Uterus (tissue), 4 donors: ENCODE measurements around the gene OSTN. TPM values are rescaled to one million over a fixed set of nuclear protein-coding genes. Genes with fewer than 3 reads are reported as not detected.

Source experiments
- DNase-seq, 2 donors: peaks; one replicate each; pipeline ENCODE4 v3.0.0-alpha.2; 2019 to 2020
- H3K27ac ChIP-seq, 2 donors: fragments of 200-600 bp; sonication (generic); 1 replicate in 1 of 2; 2 replicates in 1 of 2; pipeline ENCODE4 v1.5.1; 2016 to 2018
- H3K27me3 ChIP-seq, 2 donors: fragments of 200-600 bp; sonication (generic); one replicate each; pipeline ENCODE4 v1.5.1; 2018 to 2019; ENCODE audit warnings: control low read depth in 1 of 2
- H3K36me3 ChIP-seq, 2 donors: fragments of 200-600 bp; sonication (generic); one replicate each; pipeline ENCODE4 v1.5.1; 2019; ENCODE audit warnings: control low read depth in 1 of 2
- H3K4me1 ChIP-seq, 2 donors: fragments of 200-600 bp; sonication (generic); one replicate each; pipeline ENCODE4 v1.5.1; 2018 to 2019; ENCODE audit warnings: control low read depth in 1 of 2
- H3K4me3 ChIP-seq, 2 donors: fragments of 200-600 bp; sonication (generic); 1 replicate in 1 of 2; 2 replicates in 1 of 2; pipeline ENCODE4 v1.5.1; 2018 to 2019; ENCODE audit warnings: mild to moderate bottlenecking in 1 of 2
- H3K9me3 ChIP-seq, 2 donors: fragments of 200-600 bp; sonication (generic); one replicate each; pipeline ENCODE4 v1.5.1; 2019; ENCODE audit warnings: control low read depth in 1 of 2
- CTCF ChIP-seq, 4 experiments: fragments of 200-600 bp in 2 of 4; fragments of 450-650 bp in 2 of 4; sonication (generic) in 2 of 4; IDR thresholded peaks; one replicate each; pipeline ENCODE4 v1.5.1; 2016 to 2019; ENCODE audit warnings: antibody characterized with exemption in 4 of 4, mild to moderate bottlenecking in 2 of 4, moderate library complexity in 1 of 4
- POLR2A ChIP-seq, 2 donors: fragments of 450-650 bp; IDR thresholded peaks; one replicate each; pipeline ENCODE4 v1.6.1; 2016; ENCODE audit warnings: antibody characterized with exemption in 2 of 2, mild to moderate bottlenecking in 1 of 2, moderate library complexity in 1 of 2
- intact Hi-C: fragments of 100-400 bp; cut with DNase I; formaldehyde crosslinking; loops from one replicate; pipeline ENCODE4 v1.15.1; 2023; ENCODE audit warnings: low total_unique reads
- total RNA-seq, 4 donors: library from RNA; depleted of rRNA in 3 of 4; stranded (reverse); fragments of >200 nt in 3 of 4; gene quantifications; one replicate each; pipeline versions ENCODE4 v1.1.0 to v1.2.4, GENCODE V29; 2014 to 2023
- donor health status: DM: yes; HTN: yes; CAD: no.

Gene OSTN
- total RNA-seq, 4 donors from 2014 or later = 0.28 TPM; not detected in 3

DNA sequence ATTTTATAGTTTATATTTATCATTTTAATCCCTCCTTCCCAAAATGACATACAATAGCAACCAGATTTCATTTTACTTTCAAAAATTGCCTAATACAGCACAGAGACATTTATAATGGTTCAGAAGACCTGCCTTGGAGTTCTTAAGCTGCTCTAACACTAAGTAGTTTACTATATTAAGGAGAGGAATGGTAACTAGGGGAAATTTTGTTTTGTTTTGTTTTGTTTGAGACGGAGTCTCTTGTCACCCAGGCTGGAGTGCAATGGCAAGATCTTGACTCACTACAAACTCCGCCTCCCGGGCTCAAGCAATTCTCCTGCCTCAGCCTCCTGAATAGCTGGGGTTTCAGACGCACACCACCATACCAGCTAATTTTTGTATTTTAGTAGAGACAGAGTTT lies 107.4 kb downstream of the OSTN start:
- DNase-seq = no peak
- H3K4me1 ChIP-seq = no peaks in the 10 kb centered on the region
- no peaks in the 10 kb centered on the region for H3K9me3 ChIP-seq
- H3K36me3 ChIP-seq = no peaks in the 10 kb centered on the region
- no peak overlapping the region for H3K4me3 ChIP-seq
- H3K27me3 ChIP-seq = no peaks in the 10 kb centered on the region
- TF ChIP-seq POLR2A (IDR thresholded peaks at IDR 0.05) (no peak), CTCF (IDR thresholded peaks at IDR 0.05) (no peak)
- intact Hi-C loops = no loop called here
- H3K27ac ChIP-seq = no peak overlapping the region

- Histone ChIP-seq H3K4me1 (no peaks in the 10 kb centered on the region), H3K36me3 (no peaks in the 10 kb centered on the region), H3K9me3 (no peaks in the 10 kb centered on the region), H3K27ac (no peak overlapping the region), H3K27me3 (no peaks in the 10 kb centered on the region), H3K4me3 (no peak overlapping the region)
- TF ChIP-seq CTCF (IDR thresholded peaks at IDR 0.05) = no peak
- TF ChIP-seq POLR2A (IDR thresholded peaks at IDR 0.05) = no peak
- intact Hi-C loops = no loop called here
- no peak for DNase-seq
These were observed 108.3 kb downstream of the OSTN start for GRCh38 chr3:191307341-191307740.

GRCh38 chr3:191313296-191313695 lies 114.3 kb downstream of the OSTN start:
- Histone ChIP-seq H3K27ac (no peak overlapping the region), H3K4me3 (no peak overlapping the region), H3K9me3 (no peaks in the 10 kb centered on the region), H3K36me3 (no peaks in the 10 kb centered on the region), H3K27me3 (no peaks in the 10 kb centered on the region), H3K4me1 (no peaks in the 10 kb centered on the region)
- intact Hi-C loops = no loop called here
- TF ChIP-seq CTCF (IDR thresholded peaks at IDR 0.05) = no peak
- TF ChIP-seq POLR2A (IDR thresholded peaks at IDR 0.05) = no peak
- no peak for DNase-seq

GRCh38 chr3:191314109-191314728 lies 115.2 kb downstream of the OSTN start:
- no peak for DNase-seq
- no peaks in the 10 kb centered on the region for H3K9me3 ChIP-seq
- no peak overlapping the region for H3K27ac ChIP-seq
- intact Hi-C loops = no loop called here
- H3K4me1 ChIP-seq = no peaks in the 10 kb centered on the region
- no peak overlapping the region for H3K4me3 ChIP-seq
- TF ChIP-seq CTCF (IDR thresholded peaks at IDR 0.05) = no peak
- TF ChIP-seq POLR2A (IDR thresholded peaks at IDR 0.05) = no peak
- no peaks in the 10 kb centered on the region for H3K36me3 ChIP-seq
- no peaks in the 10 kb centered on the region for H3K27me3 ChIP-seq

Other genes starting within 250 kb of the OSTN start
- gene CCDC50, start 130.2 kb downstream of the OSTN start, total RNA-seq = 100 to 1,000 TPM in 2 of 4 donors, 10 to 100 TPM in 2; 68.4 to 342 (median 96.1) TPM
- under 1 TPM in 1 of 4 donors, not detected in 3; 0.76 TPM for gene UTS2B, start 131.3 kb downstream of the OSTN start, total RNA-seq